ENCODE data around the gene CLCNKB. TPM values are rescaled to one million over a fixed set of nuclear protein-coding genes. Genes with fewer than 3 reads are reported as not detected.

Gene CLCNKB
- total RNA-seq, 2 experiments from 2014 or later, result not detected

- TF ChIP-seq CTCF (IDR thresholded peaks at IDR 0.05), result no peak
- ATAC-seq (ENCODE audit: poor library complexity) (no peak), DNase-seq (peak in 1 of 14 experiments; percentile 4)
- Mint-ChIP-seq H3K4me3 (no peak overlapping the region), H3K36me3 (ENCODE audit: low read depth) (no peaks in the 10 kb centered on the region), H3K4me1 (ENCODE audit: low read depth) (no peaks in the 10 kb centered on the region), H3K27ac (no peak overlapping the region), H3K27me3 (no peaks in the 10 kb centered on the region), H3K9me3 (no peaks in the 10 kb centered on the region)
- H3K36me3 ChIP-seq (ENCODE audit: insufficient read depth, low read length), result no peaks in the 10 kb centered on the region
- H3K9me3 ChIP-seq (ENCODE audit: control insufficient read depth in 1 of 2, insufficient read depth in 1 of 2, low read length in 2 of 2), result no peaks in the 10 kb centered on the region
- CTCF ChIA-PET, result no interaction called here
- intact Hi-C loops (cut with DNase I, micrococcal nuclease), result no loop called here
- no peak overlapping the region for H3K27ac ChIP-seq (ENCODE audit: low read depth in 1 of 2, low read length in 2 of 2)
- H3K27me3 ChIP-seq (ENCODE audit: control insufficient read depth in 1 of 2, insufficient read depth in 2 of 2, low read length in 2 of 2), result no peaks in the 10 kb centered on the region
- H3K4me3 ChIP-seq (ENCODE audit: low read length), result no peak overlapping the region
- POLR2A ChIA-PET, result no interaction called here
- H3K4me1 ChIP-seq (ENCODE audit: insufficient read depth, low read length), result no peaks in the 10 kb centered on the region
Measured at GRCh38 chr1:16085522-16085921, 41.9 kb downstream of the CLCNKB start.

- Mint-ChIP-seq H3K27me3 (no peaks in the 10 kb centered on the region), H3K9me3 (no peaks in the 10 kb centered on the region), H3K4me1 (ENCODE audit: low read depth) (no peaks in the 10 kb centered on the region), H3K36me3 (ENCODE audit: low read depth) (no peaks in the 10 kb centered on the region), H3K27ac (no peak overlapping the region), H3K4me3 (no peak overlapping the region)
- no peaks in the 10 kb centered on the region for H3K9me3 ChIP-seq (ENCODE audit: control insufficient read depth in 1 of 2, insufficient read depth in 1 of 2, low read length in 2 of 2)
- intact Hi-C loops (cut with DNase I, micrococcal nuclease), result no loop called here
- no peak for DNase-seq
- no peak for ATAC-seq (ENCODE audit: poor library complexity)
- TF ChIP-seq CTCF (IDR thresholded peaks at IDR 0.05), result no peak
- no peaks in the 10 kb centered on the region for H3K27me3 ChIP-seq (ENCODE audit: control insufficient read depth in 1 of 2, insufficient read depth in 2 of 2, low read length in 2 of 2)
- no peaks in the 10 kb centered on the region for H3K36me3 ChIP-seq (ENCODE audit: insufficient read depth, low read length)
- ChIA-PET CTCF (no interaction called here), POLR2A (interaction anchor here (0.6 kb wide), 1 partner anchor 17 kb away, joined by 3 read pairs; no protein-coding TSS in a partner anchor)
- no peak overlapping the region for H3K27ac ChIP-seq (ENCODE audit: low read depth in 1 of 2, low read length in 2 of 2)
- no peaks in the 10 kb centered on the region for H3K4me1 ChIP-seq (ENCODE audit: insufficient read depth, low read length)
- H3K4me3 ChIP-seq (ENCODE audit: low read length), result no peak overlapping the region
Measured at GRCh38 chr1:16087733-16088132, 44.2 kb downstream of the CLCNKB start.

- Histone ChIP-seq H3K4me1 (ENCODE audit: insufficient read depth, low read length) (no peaks in the 10 kb centered on the region), H3K27me3 (ENCODE audit: control insufficient read depth in 1 of 2, insufficient read depth in 2 of 2, low read length in 2 of 2) (no peaks in the 10 kb centered on the region), H3K4me3 (ENCODE audit: low read length) (no peak overlapping the region), H3K36me3 (ENCODE audit: insufficient read depth, low read length) (no peaks in the 10 kb centered on the region), H3K9me3 (ENCODE audit: control insufficient read depth in 1 of 2, insufficient read depth in 1 of 2, low read length in 2 of 2) (no peaks in the 10 kb centered on the region), H3K27ac (ENCODE audit: low read depth in 1 of 2, low read length in 2 of 2) (no peak overlapping the region)
- Mint-ChIP-seq H3K9me3 (no peaks in the 10 kb centered on the region), H3K36me3 (ENCODE audit: low read depth) (no peaks in the 10 kb centered on the region), H3K4me3 (no peak overlapping the region), H3K27me3 (no peaks in the 10 kb centered on the region), H3K4me1 (ENCODE audit: low read depth) (no peaks in the 10 kb centered on the region), H3K27ac (no peak overlapping the region)
- no peak for TF ChIP-seq CTCF (IDR thresholded peaks at IDR 0.05)
- intact Hi-C loops (cut with DNase I, micrococcal nuclease), result no loop called here
- no peak for ATAC-seq (ENCODE audit: poor library complexity)
- CTCF ChIA-PET, result no interaction called here
- DNase-seq, result no peak
- POLR2A ChIA-PET, result no interaction called here
Measured at GRCh38 chr1:16088351-16088911, 44.8 kb downstream of the CLCNKB start.

Measured in CD4-positive, alpha-beta T cell (primary cell).